GM18511 (cell line): ENCODE results near the gene GPR37.

Experiments used
- ATAC-seq: cut with Tn5 transposase; IDR thresholded peaks from one replicate; pipeline ENCODE4 v1.9.1; 2021; ENCODE audit warnings: mild to moderate bottlenecking, moderate library complexity; ENCODE audit not compliant: unreplicated experiment

The GPR37 gene

GRCh38 chr7:124780608-124781007 is 15.0 kb upstream of the GPR37 start:
- no peak for ATAC-seq

- no peak for ATAC-seq
These were observed 14.5 kb upstream of the GPR37 start for GRCh38 chr7:124780056-124780455.

GRCh38 chr7:124779620-124780019 is 14.0 kb upstream of the GPR37 start:
- no peak for ATAC-seq

GRCh38 chr7:124779194-124779593 is 13.6 kb upstream of the GPR37 start:
- ATAC-seq = no peak

- ATAC-seq = no peak
These were observed 11.7 kb upstream of the GPR37 start for GRCh38 chr7:124777268-124777667.

- no peak for ATAC-seq
These were observed 10.6 kb upstream of the GPR37 start for GRCh38 chr7:124776153-124776552.

- ATAC-seq = no peak
These were observed 9.8 kb upstream of the GPR37 start for GRCh38 chr7:124775422-124775821.

GRCh38 chr7:124773938-124774337 is 8.3 kb upstream of the GPR37 start:
- no peak for ATAC-seq

- no peak for ATAC-seq
These were observed 7.7 kb upstream of the GPR37 start for GRCh38 chr7:124773339-124773738.

GRCh38 chr7:124769136-124769535 is 3.5 kb upstream of the GPR37 start:
- no peak for ATAC-seq

- ATAC-seq = no peak
These were observed 2.9 kb upstream of the GPR37 start for GRCh38 chr7:124768525-124768924.

GRCh38 chr7:124764847-124765400 is 668 bp downstream of the GPR37 start:
- ATAC-seq = peak; percentile 43

GRCh38 chr7:124764051-124764846 is 1.3 kb downstream of the GPR37 start:
- ATAC-seq = no peak

- no peak for ATAC-seq
These were observed 2.9 kb downstream of the GPR37 start for GRCh38 chr7:124762611-124763143.

- ATAC-seq = no peak
These were observed 4.4 kb downstream of the GPR37 start for GRCh38 chr7:124761164-124761715.

- ATAC-seq = no peak
These were observed 7.3 kb downstream of the GPR37 start for GRCh38 chr7:124758327-124758726.

- no peak for ATAC-seq
These were observed 10.9 kb downstream of the GPR37 start for GRCh38 chr7:124754576-124755268.

- no peak for ATAC-seq
These were observed 13.3 kb downstream of the GPR37 start for GRCh38 chr7:124752310-124752709.

GRCh38 chr7:124751027-124751426 is 14.6 kb downstream of the GPR37 start:
- ATAC-seq = no peak

GRCh38 chr7:124747072-124747471 is 18.5 kb downstream of the GPR37 start:
- no peak for ATAC-seq

GRCh38 chr7:124738639-124739038 is 27.0 kb downstream of the GPR37 start:
- ATAC-seq = no peak
